Measurements from ENCODE around the gene SBNO2. TPM values are rescaled to one million over a fixed set of nuclear protein-coding genes. Genes with fewer than 3 reads are reported as not detected.
A peak's percentile ranks its signal among the peaks of the same experiment; 100 is the strongest.

The SBNO2 gene
- total RNA-seq, 1 experiment from 2014 or later: 97.8 TPM

GRCh38 chr19:1221904-1222255 is 47.8 kb upstream of the SBNO2 start:
- Mint-ChIP-seq H3K4me3 (ENCODE audit: low read depth, unreplicated experiment) (no peak overlapping the region), H3K9me3 (ENCODE audit: low read depth, unreplicated experiment) (no peaks in the 10 kb centered on the region), H3K36me3 (ENCODE audit: insufficient read depth, unreplicated experiment) (peaks cover under 1% of the 10 kb centered on the region), H3K4me1 (ENCODE audit: low read depth, unreplicated experiment) (no peaks in the 10 kb centered on the region), H3K27ac (ENCODE audit: unreplicated experiment) (no peak overlapping the region), H3K27me3 (ENCODE audit: unreplicated experiment) (no peaks in the 10 kb centered on the region)
- intact Hi-C loops (cut with micrococcal nuclease; ENCODE audit: unreplicated experiment): no loop called here
- CTCF ChIA-PET: no interaction called here
- no peak for TF ChIP-seq CTCF (IDR thresholded peaks at IDR 0.05; ENCODE audit: unreplicated experiment)
- DNase-seq: no peak
- no TSS peak for BruUV-seq (replicated peaks)

GRCh38 chr19:1220976-1221903 is 47.2 kb upstream of the SBNO2 start:
- intact Hi-C loops (cut with micrococcal nuclease; ENCODE audit: unreplicated experiment): no loop called here
- Mint-ChIP-seq H3K9me3 (ENCODE audit: low read depth, unreplicated experiment) (no peaks in the 10 kb centered on the region), H3K36me3 (ENCODE audit: insufficient read depth, unreplicated experiment) (no peaks in the 10 kb centered on the region), H3K4me3 (ENCODE audit: low read depth, unreplicated experiment) (no peak overlapping the region), H3K27me3 (ENCODE audit: unreplicated experiment) (no peaks in the 10 kb centered on the region), H3K4me1 (ENCODE audit: low read depth, unreplicated experiment) (no peaks in the 10 kb centered on the region), H3K27ac (ENCODE audit: unreplicated experiment) (no peak overlapping the region)
- no peak for DNase-seq
- peak; percentile 60 for TF ChIP-seq CTCF (IDR thresholded peaks at IDR 0.05; ENCODE audit: unreplicated experiment)
- BruUV-seq (replicated peaks): no TSS peak
- CTCF ChIA-PET: no interaction called here

GRCh38 chr19:1220477-1220930 is 46.4 kb upstream of the SBNO2 start:
- no peak for TF ChIP-seq CTCF (IDR thresholded peaks at IDR 0.05; ENCODE audit: unreplicated experiment)
- intact Hi-C loops (cut with micrococcal nuclease; ENCODE audit: unreplicated experiment): no loop called here
- H3K9me3 Mint-ChIP-seq (ENCODE audit: low read depth, unreplicated experiment): no peaks in the 10 kb centered on the region
- no peaks in the 10 kb centered on the region for H3K27me3 Mint-ChIP-seq (ENCODE audit: unreplicated experiment)
- no peaks in the 10 kb centered on the region for H3K36me3 Mint-ChIP-seq (ENCODE audit: insufficient read depth, unreplicated experiment)
- H3K27ac Mint-ChIP-seq (ENCODE audit: unreplicated experiment): no peak overlapping the region
- H3K4me1 Mint-ChIP-seq (ENCODE audit: low read depth, unreplicated experiment): no peaks in the 10 kb centered on the region
- CTCF ChIA-PET: no interaction called here
- no TSS peak for BruUV-seq (replicated peaks)
- H3K4me3 Mint-ChIP-seq (ENCODE audit: low read depth, unreplicated experiment): no peak overlapping the region
- DNase-seq: no peak

- TF ChIP-seq CTCF (IDR thresholded peaks at IDR 0.05; ENCODE audit: unreplicated experiment): no peak
- CTCF ChIA-PET: no interaction called here
- intact Hi-C loops (cut with micrococcal nuclease; ENCODE audit: unreplicated experiment): no loop called here
These were observed 45.9 kb upstream of the SBNO2 start for GRCh38 chr19:1219786-1220476.

More at GRCh38 chr19:1219786-1220476, 45.9 kb upstream of the SBNO2 start:
- no peaks in the 10 kb centered on the region for H3K4me1 Mint-ChIP-seq (ENCODE audit: low read depth, unreplicated experiment)
- no peaks in the 10 kb centered on the region for H3K36me3 Mint-ChIP-seq (ENCODE audit: insufficient read depth, unreplicated experiment)
- no peaks in the 10 kb centered on the region for H3K9me3 Mint-ChIP-seq (ENCODE audit: low read depth, unreplicated experiment)
- H3K27ac Mint-ChIP-seq (ENCODE audit: unreplicated experiment): no peak overlapping the region
- DNase-seq: no peak
- H3K4me3 Mint-ChIP-seq (ENCODE audit: low read depth, unreplicated experiment): no peak overlapping the region
- H3K27me3 Mint-ChIP-seq (ENCODE audit: unreplicated experiment): no peaks in the 10 kb centered on the region
- BruUV-seq (replicated peaks): no TSS peak
